CD4-positive, CD25-positive, alpha-beta regulatory T cell (primary cell): ENCODE data around the gene TRPC1. TPM values are rescaled to one million over a fixed set of nuclear protein-coding genes. Genes with fewer than 3 reads are reported as not detected.

Experiments
- ATAC-seq, 2 donors: fragments of 150-1000 bp; cut with Tn5 transposase; one replicate each; pipeline ENCODE4 v1.10.0; 2021; ENCODE audit warnings: low read depth in 2 of 2, moderate number of reproducible peaks in 2 of 2, moderate library complexity in 1 of 2
- DNase-seq, 3 donors: peaks; one replicate each; pipeline versions ENCODE4 v3.0.0 to v3.0.0-alpha.2; 2012 to 2022; ENCODE audit warnings: mixed read lengths in 1 of 3
- H3K27ac ChIP-seq: one replicate; pipeline ENCODE4 v1.7.0; 2013; ENCODE audit warnings: mild to moderate bottlenecking, low read length; ENCODE audit not compliant: insufficient read depth, poor library complexity, severe bottlenecking
- H3K27me3 ChIP-seq: one replicate; pipeline ENCODE4 v1.7.0; 2013; ENCODE audit warnings: low read length; ENCODE audit not compliant: control insufficient read depth, insufficient read depth
- H3K36me3 ChIP-seq: one replicate; pipeline ENCODE4 v1.7.0; 2013; ENCODE audit warnings: mild to moderate bottlenecking, low read length, moderate library complexity; ENCODE audit not compliant: control insufficient read depth, insufficient read depth
- H3K4me1 ChIP-seq: 2 replicates; pipeline ENCODE4 v1.7.0; 2013; ENCODE audit warnings: mild to moderate bottlenecking, low read length; ENCODE audit not compliant: insufficient read depth, control insufficient read depth, poor library complexity, severe bottlenecking
- H3K4me3 ChIP-seq: one replicate; pipeline ENCODE4 v1.7.0; 2013; ENCODE audit warnings: low read depth, mild to moderate bottlenecking, low read length, moderate library complexity
- H3K9me3 ChIP-seq, 2 experiments: 1 replicate in 1 of 2; 2 replicates in 1 of 2; pipeline ENCODE4 v1.7.0; 2013; ENCODE audit warnings: low read length in 2 of 2, mild to moderate bottlenecking in 1 of 2, moderate library complexity in 1 of 2; ENCODE audit not compliant: control insufficient read depth in 2 of 2
- H3K27ac Mint-ChIP-seq, 3 donors: one replicate each; pipeline ENCODE4 v1.8.0; 2020 to 2022; ENCODE audit warnings: mild to moderate bottlenecking in 3 of 3, mixed read lengths in 3 of 3, moderate library complexity in 2 of 3
- H3K27me3 Mint-ChIP-seq: one replicate; pipeline ENCODE4 v1.8.0; 2022; ENCODE audit warnings: mild to moderate bottlenecking, mixed read lengths
- H3K36me3 Mint-ChIP-seq: one replicate; pipeline ENCODE4 v1.8.0; 2020; ENCODE audit warnings: mixed read lengths
- H3K4me1 Mint-ChIP-seq, 4 donors: one replicate each; pipeline ENCODE4 v1.8.0; 2020 to 2022; ENCODE audit warnings: mixed read lengths in 4 of 4, mild to moderate bottlenecking in 1 of 4
- H3K4me3 Mint-ChIP-seq, 4 donors: one replicate each; pipeline ENCODE4 v1.8.0; 2020 to 2022; ENCODE audit warnings: mild to moderate bottlenecking in 4 of 4, mixed read lengths in 4 of 4, moderate library complexity in 3 of 4
- H3K9me3 Mint-ChIP-seq, 7 donors: one replicate each; pipeline ENCODE4 v1.8.0; 2020 to 2022; ENCODE audit warnings: mixed read lengths in 7 of 7, mild to moderate bottlenecking in 3 of 7, moderate library complexity in 2 of 7
- polyA plus RNA-seq, 4 donors: library from polyadenylated mRNA; unstranded; fragments of 300-500 nt; fragmentation: Illumina TruSeq; gene quantifications; one replicate each; pipeline ENCODE4 v1.2.3, GENCODE V29; 2021
- total RNA-seq: library from RNA; stranded (reverse); gene quantifications from one replicate; pipeline ENCODE4 v1.2.3, GENCODE V29; 2022

TRPC1 gene
- total and polyA plus RNA-seq, 5 donors from 2014 or later = 0.24 to 1.6 (median 0.78) TPM

DNA sequence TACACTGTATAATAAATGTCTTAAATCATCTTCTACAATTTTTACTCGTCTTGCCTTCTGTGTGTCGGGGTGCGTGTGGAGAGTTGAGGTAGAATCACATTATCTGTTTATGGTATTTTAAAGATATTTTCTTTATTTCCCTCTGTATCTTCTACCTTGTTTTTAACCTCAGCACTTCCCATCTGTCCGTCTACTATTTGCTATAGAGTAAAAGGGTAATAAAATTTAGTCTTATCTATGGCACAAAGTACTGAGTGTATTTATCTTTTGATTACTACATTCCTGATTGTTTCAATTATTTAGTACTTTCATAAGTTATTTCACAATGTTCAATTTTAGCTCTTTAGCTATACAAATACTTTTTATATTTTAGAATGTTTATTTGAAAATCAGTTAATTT, 62.2 kb downstream of the TRPC1 start:
- Histone ChIP-seq H3K27ac (no peak overlapping the region), H3K4me3 (no peak overlapping the region), H3K27me3 (no peaks in the 10 kb centered on the region), H3K9me3 (no peaks in the 10 kb centered on the region), H3K36me3 (no peaks in the 10 kb centered on the region), H3K4me1 (no peaks in the 10 kb centered on the region)
- no peaks in the 10 kb centered on the region for H3K4me1 Mint-ChIP-seq
- ATAC-seq (no peak), DNase-seq (no peak)
- peaks cover 0 to 1% (median 0%) of the 10 kb centered on the region in 7 donors for H3K9me3 Mint-ChIP-seq
- H3K27ac Mint-ChIP-seq = no peak overlapping the region
- no peak overlapping the region for H3K4me3 Mint-ChIP-seq
- peaks cover 13% of the 10 kb centered on the region for H3K36me3 Mint-ChIP-seq
- peaks cover 10% of the 10 kb centered on the region for H3K27me3 Mint-ChIP-seq

- H3K27me3 ChIP-seq = no peaks in the 10 kb centered on the region
- Mint-ChIP-seq H3K27ac (no peak overlapping the region), H3K27me3 (peaks cover 10% of the 10 kb centered on the region), H3K4me1 (no peaks in the 10 kb centered on the region), H3K36me3 (peaks cover 3% of the 10 kb centered on the region), H3K9me3 (peaks cover 0 to under 1% (median 0%) of the 10 kb centered on the region in 7 donors), H3K4me3 (no peak overlapping the region)
- H3K27ac ChIP-seq = no peak overlapping the region
- no peaks in the 10 kb centered on the region for H3K4me1 ChIP-seq
- no peaks in the 10 kb centered on the region for H3K36me3 ChIP-seq
- ATAC-seq (no peak), DNase-seq (no peak)
- no peaks in the 10 kb centered on the region for H3K9me3 ChIP-seq
- no peak overlapping the region for H3K4me3 ChIP-seq
Measured at GRCh38 chr3:142787719-142788118, 63.9 kb downstream of the TRPC1 start.

DNA sequence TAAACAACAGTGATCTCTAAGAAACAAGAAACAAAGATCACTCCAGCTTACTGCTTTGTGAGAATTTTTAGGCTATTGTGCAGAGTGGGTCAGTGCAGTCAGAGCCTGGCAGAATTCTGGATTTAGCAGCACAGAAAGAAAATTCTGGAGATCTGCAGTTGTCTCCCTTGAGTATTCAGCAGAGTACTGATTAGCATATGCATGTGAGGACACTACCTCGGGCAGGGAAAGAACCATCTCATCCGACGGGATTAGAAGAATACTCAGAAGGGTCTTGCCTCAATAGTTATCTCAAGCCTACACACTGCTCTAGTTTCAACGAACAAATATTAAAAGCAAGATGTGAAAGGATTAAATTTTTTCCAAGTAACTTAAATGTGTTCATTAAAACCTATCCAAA, 70.7 kb downstream of the TRPC1 start:
- Histone ChIP-seq H3K4me3 (no peak overlapping the region), H3K36me3 (no peaks in the 10 kb centered on the region), H3K4me1 (no peaks in the 10 kb centered on the region), H3K27ac (no peak overlapping the region), H3K27me3 (no peaks in the 10 kb centered on the region), H3K9me3 (no peaks in the 10 kb centered on the region)
- peaks cover 30% of the 10 kb centered on the region for H3K27me3 Mint-ChIP-seq
- no peak for DNase-seq
- ATAC-seq = no peak
- no peak overlapping the region for H3K4me3 Mint-ChIP-seq
- no peaks in the 10 kb centered on the region for H3K36me3 Mint-ChIP-seq
- H3K9me3 Mint-ChIP-seq = peaks cover 0 to 2% (median 0%) of the 10 kb centered on the region in 7 donors
- no peak overlapping the region for H3K27ac Mint-ChIP-seq
- H3K4me1 Mint-ChIP-seq = no peaks in the 10 kb centered on the region

DNA sequence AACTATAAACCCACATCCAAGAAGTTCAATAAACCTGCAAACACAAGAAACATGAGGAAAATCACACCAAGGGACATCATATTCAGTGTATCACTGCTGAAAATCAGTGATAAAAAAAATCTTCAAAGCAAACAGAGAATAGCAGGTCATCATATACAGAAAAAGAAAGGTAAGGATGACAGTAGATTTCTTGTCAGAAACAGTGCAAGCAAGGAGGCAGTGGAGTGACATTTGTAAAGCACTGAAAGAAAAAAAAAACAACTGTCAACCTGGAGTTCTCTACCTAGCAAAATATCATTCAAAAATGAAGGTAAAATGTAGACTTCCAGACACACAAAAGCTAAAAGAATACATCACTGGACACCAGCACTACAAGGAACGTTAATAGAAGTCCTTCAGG, 71.5 kb downstream of the TRPC1 start:
- H3K36me3 ChIP-seq = no peaks in the 10 kb centered on the region
- ATAC-seq (no peak), DNase-seq (no peak)
- no peaks in the 10 kb centered on the region for H3K4me1 ChIP-seq
- Mint-ChIP-seq H3K27me3 (peaks cover 25% of the 10 kb centered on the region), H3K27ac (no peak overlapping the region), H3K4me1 (no peaks in the 10 kb centered on the region), H3K9me3 (peaks cover 0 to 2% (median 0%) of the 10 kb centered on the region in 7 donors), H3K4me3 (no peak overlapping the region), H3K36me3 (no peaks in the 10 kb centered on the region)
- no peaks in the 10 kb centered on the region for H3K27me3 ChIP-seq
- no peaks in the 10 kb centered on the region for H3K9me3 ChIP-seq
- H3K4me3 ChIP-seq = no peak overlapping the region
- no peak overlapping the region for H3K27ac ChIP-seq

DNA sequence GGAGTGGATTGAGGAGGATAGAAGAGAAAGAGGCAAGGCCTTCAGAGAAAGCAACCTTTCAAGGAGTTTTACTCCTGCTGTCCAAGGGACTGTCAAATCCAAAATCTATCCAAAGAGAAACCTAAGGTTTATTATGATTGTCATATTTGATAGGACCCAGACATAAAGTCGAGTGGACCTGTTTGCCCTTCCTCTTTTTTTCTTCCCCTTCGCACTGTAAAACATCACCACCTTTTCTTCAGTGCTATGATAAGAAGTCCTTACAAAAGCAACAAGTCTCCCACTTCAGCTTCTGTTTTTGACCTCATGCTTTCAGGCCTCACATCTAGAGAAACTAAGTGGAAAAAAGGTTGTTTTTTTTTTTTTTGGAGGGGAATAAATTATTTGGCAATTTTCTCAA, 73.0 kb downstream of the TRPC1 start:
- Histone ChIP-seq H3K27ac (no peak overlapping the region), H3K9me3 (no peaks in the 10 kb centered on the region), H3K36me3 (no peaks in the 10 kb centered on the region), H3K4me1 (no peaks in the 10 kb centered on the region), H3K27me3 (no peaks in the 10 kb centered on the region), H3K4me3 (no peak overlapping the region)
- H3K9me3 Mint-ChIP-seq = peaks cover 0 to 2% (median 0%) of the 10 kb centered on the region in 7 donors
- no peak overlapping the region for H3K4me3 Mint-ChIP-seq
- ATAC-seq (no peak), DNase-seq (no peak)
- no peaks in the 10 kb centered on the region for H3K4me1 Mint-ChIP-seq
- no peaks in the 10 kb centered on the region for H3K36me3 Mint-ChIP-seq
- H3K27me3 Mint-ChIP-seq = peaks cover 25% of the 10 kb centered on the region
- H3K27ac Mint-ChIP-seq = no peak overlapping the region

DNA sequence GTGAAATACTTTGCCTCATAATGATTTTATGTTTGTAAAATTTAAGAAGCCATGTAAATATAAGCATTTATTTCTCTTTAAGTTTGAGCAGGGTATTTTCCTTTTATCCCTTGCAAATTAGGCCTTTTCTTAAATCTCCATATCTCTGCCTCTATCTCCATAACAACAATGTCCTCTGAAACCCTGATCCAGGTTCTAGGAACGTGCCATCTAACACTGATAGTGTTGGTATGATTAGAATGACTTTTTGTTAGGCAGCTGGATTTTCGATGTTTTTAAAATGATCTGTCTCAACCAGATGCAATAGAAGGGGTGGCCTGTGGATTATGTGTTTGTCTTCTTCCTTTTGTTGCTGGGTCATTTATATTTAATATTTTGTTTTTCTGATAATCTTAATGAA, 77.9 kb downstream of the TRPC1 start:
- Mint-ChIP-seq H3K27ac (no peak overlapping the region), H3K9me3 (no peaks in the 10 kb centered on the region), H3K4me1 (no peaks in the 10 kb centered on the region)

GRCh38 chr3:142802891-142803290, 79.1 kb downstream of the TRPC1 start:
- H3K36me3 Mint-ChIP-seq = no peaks in the 10 kb centered on the region
- H3K27ac Mint-ChIP-seq = peak overlapping the region in 1 of 3 donors; percentile 10
- ATAC-seq (no peak), DNase-seq (no peak)
- no peaks in the 10 kb centered on the region for H3K27me3 ChIP-seq
- no peak overlapping the region for H3K4me3 ChIP-seq
- no peaks in the 10 kb centered on the region for H3K9me3 ChIP-seq
- no peaks in the 10 kb centered on the region for H3K4me1 Mint-ChIP-seq
- peaks cover 10% of the 10 kb centered on the region for H3K27me3 Mint-ChIP-seq
- no peaks in the 10 kb centered on the region for H3K9me3 Mint-ChIP-seq
- H3K4me3 Mint-ChIP-seq = no peak overlapping the region
- no peaks in the 10 kb centered on the region for H3K36me3 ChIP-seq
- no peak overlapping the region for H3K27ac ChIP-seq
- no peaks in the 10 kb centered on the region for H3K4me1 ChIP-seq

More for the DNA sequence above, 77.9 kb downstream of the TRPC1 start:
- Mint-ChIP-seq H3K4me3 (no peak overlapping the region), H3K36me3 (no peaks in the 10 kb centered on the region), H3K27me3 (peaks cover 10% of the 10 kb centered on the region)
- Histone ChIP-seq H3K36me3 (no peaks in the 10 kb centered on the region), H3K4me1 (no peaks in the 10 kb centered on the region), H3K27ac (no peak overlapping the region), H3K27me3 (no peaks in the 10 kb centered on the region), H3K9me3 (no peaks in the 10 kb centered on the region), H3K4me3 (no peak overlapping the region)
- ATAC-seq (no peak), DNase-seq (no peak)

GRCh38 chr3:142808103-142808917, 84.5 kb downstream of the TRPC1 start:
- Mint-ChIP-seq H3K27me3 (peaks cover 14% of the 10 kb centered on the region), H3K9me3 (no peaks in the 10 kb centered on the region), H3K36me3 (no peaks in the 10 kb centered on the region), H3K4me3 (no peak overlapping the region), H3K4me1 (no peaks in the 10 kb centered on the region), H3K27ac (no peak overlapping the region)
- Histone ChIP-seq H3K36me3 (no peaks in the 10 kb centered on the region), H3K9me3 (no peaks in the 10 kb centered on the region), H3K4me1 (no peaks in the 10 kb centered on the region), H3K4me3 (no peak overlapping the region), H3K27ac (no peak overlapping the region), H3K27me3 (peaks cover 1% of the 10 kb centered on the region)
- DNase-seq = no peak
- ATAC-seq = no peak
